Measurements from ENCODE around the gene WFDC5. TPM values are rescaled to one million over a fixed set of nuclear protein-coding genes. Genes with fewer than 3 reads are reported as not detected.

Gene WFDC5
- total RNA-seq, 1 donor from 2014 or later = not detected

DNA sequence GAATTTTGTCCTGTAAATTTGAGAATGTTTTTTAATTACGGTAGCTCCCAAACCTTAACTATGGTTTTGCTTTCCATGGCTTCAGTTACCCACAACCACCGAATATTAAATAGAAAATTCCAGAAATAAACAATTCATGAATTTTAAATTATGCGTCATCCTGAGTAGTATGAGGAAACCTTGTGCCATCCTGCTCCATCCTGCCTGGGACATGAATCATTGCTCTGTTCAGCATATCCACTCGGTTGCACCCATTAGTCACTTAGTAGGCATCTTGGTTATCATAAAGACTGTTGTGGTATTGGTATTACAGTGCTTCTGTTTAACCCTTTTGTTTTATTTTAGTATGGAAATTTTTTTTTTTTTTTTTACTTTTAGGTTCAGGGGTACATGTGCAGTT, 53.7 kb downstream of the WFDC5 start:
- DNase-seq (ENCODE audit: low spot score in 2 of 2) (no peak), FAIRE-seq (no peak)

DNA sequence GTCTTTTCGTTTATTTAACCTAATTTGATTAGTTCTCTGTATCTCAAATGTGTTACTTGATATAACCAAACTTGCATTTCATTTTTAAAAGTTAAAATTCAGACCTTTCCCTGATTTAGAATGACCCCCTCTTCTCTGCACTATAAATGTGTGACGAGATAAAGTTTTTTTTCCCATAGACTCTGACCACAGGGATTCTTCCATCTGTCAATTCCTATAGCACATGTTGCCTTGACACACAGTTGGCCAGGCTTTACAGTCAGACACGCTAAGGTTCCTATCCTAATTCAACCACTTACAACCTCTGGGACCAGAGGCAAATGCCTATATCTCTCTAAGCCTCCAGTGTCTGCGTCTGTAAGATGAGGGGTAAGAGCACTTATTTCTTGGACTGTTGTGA, 54.7 kb downstream of the WFDC5 start:
- DNase-seq (ENCODE audit: low spot score in 2 of 2) (no peak), FAIRE-seq (no peak)

Other genes starting within 250 kb of the WFDC5 start
- 148 TPM for gene YWHAB, start 229.5 kb downstream of the WFDC5 start, total RNA-seq
- gene PABPC1L, start 205.1 kb downstream of the WFDC5 start, total RNA-seq = 2.4 TPM
- gene TOMM34, start 154.8 kb downstream of the WFDC5 start, total RNA-seq = 3.7 TPM
- gene STK4, start 148.7 kb downstream of the WFDC5 start, total RNA-seq = 37.5 TPM
- gene KCNS1, start 14.0 kb downstream of the WFDC5 start, total RNA-seq = 1.2 TPM
- gene WFDC12, start 9.3 kb upstream of the WFDC5 start, total RNA-seq = not detected
- gene PI3, start 59.7 kb upstream of the WFDC5 start, total RNA-seq = not detected
- not detected for gene SEMG1, start 91.9 kb upstream of the WFDC5 start, total RNA-seq
- gene SEMG2, start 106.2 kb upstream of the WFDC5 start, total RNA-seq = not detected
- 0.41 TPM for gene SLPI, start 139.4 kb upstream of the WFDC5 start, total RNA-seq
- not detected for gene RBPJL, start 191.7 kb upstream of the WFDC5 start, total RNA-seq
- gene MATN4, start 193.1 kb upstream of the WFDC5 start, total RNA-seq = under 0.01 TPM
- 0.82 TPM for gene SDC4, start 233.2 kb upstream of the WFDC5 start, total RNA-seq
- gene SYS1, start 248.0 kb upstream of the WFDC5 start, total RNA-seq = 25.7 TPM

Measured in frontal cortex (tissue), 4 donors.